ENCODE data around the gene ZNF692.
"Not testable (repeated sequence)": the region's sequence is repeated elsewhere in the genome, so short reads cannot be mapped to it uniquely, and the experiment has no call there.

The ZNF692 gene

GRCh38 chr1:248847956-248848561, 10.8 kb downstream of the ZNF692 start:
- no peak for DNase-seq

DNA sequence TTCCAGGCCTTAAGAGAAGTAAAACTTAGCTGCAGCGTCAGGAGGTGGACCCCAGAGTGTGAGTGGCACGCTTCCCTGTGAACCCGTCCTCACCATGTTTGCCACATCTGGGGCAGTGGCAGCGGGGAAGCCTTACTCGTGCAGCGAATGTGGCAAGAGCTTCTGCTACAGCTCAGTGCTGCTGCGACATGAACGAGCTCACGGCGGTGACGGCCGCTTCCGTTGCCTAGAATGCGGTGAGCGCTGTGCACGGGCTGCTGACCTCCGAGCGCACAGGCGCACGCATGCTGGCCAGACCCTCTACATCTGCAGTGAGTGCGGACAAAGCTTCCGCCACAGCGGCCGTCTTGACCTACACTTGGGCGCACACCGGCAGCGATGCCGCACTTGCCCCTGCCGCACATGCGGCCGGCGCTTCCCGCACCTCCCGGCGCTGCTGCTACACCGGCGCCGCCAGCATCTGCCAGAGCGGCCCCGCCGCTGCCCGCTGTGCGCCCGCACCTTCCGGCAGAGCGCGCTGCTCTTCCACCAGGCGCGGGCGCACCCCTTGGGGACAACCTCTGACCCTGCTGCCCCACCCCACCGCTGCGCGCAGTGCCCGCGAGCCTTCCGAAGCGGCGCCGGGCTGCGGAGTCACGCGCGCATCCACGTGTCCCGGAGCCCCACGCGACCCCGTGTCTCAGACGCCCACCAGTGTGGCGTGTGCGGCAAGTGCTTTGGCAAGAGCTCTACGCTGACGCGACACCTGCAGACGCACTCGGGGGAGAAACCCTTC, 11.5 kb downstream of the ZNF692 start:
- DNase-seq = no peak

- no peak for DNase-seq
Measured at GRCh38 chr1:248844526-248844925, 14.4 kb downstream of the ZNF692 start.

DNA sequence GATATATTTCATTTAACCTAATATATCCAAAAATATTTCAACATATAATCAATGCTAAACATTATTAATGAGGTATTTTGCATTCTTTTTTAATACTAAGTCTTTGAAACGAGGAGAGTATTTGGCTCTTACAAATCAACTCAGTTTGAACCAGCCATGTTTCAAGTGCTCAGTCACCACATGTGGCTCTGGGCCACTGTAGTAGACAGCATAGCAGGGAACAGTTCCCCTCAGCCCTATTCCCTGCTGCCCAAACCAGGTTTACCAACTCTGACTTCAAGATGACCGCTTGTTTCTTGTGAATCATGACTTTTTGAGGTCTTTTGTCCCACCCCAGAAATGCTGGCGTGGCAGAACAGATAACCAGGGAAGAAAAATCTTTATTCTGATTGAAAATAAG, 15.2 kb downstream of the ZNF692 start:
- DNase-seq = no peak

DNA sequence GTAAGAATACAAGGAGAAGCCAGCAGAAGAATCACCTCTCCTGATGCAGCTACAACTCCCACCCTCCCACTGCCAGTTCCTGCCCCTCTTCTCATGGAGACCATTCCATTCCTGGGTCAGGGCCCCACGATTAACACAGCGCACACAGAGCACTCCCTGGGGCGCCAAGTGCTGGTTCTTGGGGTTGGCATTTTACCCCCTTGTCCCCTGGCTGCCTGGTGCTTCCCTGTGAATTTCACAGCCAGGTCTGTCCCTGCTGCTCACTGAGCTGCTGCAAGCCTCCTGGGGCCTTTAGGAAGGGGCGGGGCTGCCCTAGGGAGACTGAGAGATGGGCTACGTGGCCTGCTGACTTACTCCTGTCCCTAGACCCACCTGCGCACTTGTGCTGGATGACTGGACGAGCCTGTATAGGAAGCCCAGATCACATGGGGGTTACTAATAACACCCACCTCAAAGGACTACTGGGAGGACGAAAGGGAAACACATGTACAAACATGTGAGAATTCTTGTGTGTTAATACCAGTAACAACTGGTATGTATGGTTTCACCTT, 16.0 kb downstream of the ZNF692 start:
- no peak for DNase-seq

DNA sequence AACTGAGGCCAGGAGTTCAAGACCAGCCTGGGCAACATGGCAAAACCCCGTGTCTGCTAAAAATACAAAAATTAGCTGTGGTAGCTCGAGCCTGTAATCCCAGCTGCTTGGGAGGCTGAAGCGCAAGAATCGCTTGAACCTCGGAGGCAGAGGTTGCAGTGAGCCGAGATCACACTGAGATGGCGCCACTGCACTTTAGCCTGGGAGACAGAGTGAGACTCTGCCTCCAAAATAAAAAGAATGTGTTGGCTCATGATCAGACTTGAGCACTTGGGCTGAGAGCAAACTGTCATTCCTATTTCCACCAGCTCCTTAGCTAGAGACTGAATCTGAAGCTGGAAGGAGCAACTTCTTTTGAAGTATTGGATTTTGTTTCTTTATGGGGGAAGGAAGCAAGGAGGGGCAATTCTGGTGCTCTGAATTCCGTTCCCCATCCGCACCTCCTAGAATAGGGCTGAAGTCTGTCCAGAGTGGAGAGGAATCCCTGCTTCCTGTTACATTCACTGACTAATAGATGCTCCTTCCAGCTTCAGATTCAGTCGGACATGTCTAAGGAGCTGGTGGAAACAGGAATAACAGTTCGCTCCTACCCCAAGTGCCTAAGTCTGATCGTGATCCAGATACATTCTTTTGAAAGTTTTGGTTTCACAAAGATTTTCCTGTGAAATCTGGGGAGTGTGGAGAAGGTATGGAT, 17.0 kb downstream of the ZNF692 start:
- DNase-seq = peak; percentile 34

DNA sequence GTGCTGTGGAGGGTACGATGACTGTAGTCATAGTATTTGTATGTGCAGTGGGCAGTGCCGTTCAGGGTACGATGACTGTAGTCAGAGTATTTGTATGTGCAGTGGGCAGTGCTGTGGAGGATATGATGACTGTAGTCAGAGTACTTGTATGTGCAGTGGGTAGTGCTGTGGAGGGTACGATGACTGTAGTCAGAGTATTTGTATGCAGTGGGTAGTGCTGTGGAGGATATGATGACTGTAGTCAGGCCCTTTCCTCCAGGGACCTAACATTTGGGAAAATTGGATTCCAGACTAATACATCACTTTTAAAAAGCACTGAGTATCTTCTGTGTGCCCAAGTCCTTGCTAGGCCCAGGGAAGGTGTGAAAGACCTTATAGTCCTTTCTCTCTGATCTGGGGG, 17.9 kb downstream of the ZNF692 start:
- no peak for DNase-seq

GRCh38 chr1:248839168-248839555, 19.7 kb downstream of the ZNF692 start:
- DNase-seq = no peak

DNA sequence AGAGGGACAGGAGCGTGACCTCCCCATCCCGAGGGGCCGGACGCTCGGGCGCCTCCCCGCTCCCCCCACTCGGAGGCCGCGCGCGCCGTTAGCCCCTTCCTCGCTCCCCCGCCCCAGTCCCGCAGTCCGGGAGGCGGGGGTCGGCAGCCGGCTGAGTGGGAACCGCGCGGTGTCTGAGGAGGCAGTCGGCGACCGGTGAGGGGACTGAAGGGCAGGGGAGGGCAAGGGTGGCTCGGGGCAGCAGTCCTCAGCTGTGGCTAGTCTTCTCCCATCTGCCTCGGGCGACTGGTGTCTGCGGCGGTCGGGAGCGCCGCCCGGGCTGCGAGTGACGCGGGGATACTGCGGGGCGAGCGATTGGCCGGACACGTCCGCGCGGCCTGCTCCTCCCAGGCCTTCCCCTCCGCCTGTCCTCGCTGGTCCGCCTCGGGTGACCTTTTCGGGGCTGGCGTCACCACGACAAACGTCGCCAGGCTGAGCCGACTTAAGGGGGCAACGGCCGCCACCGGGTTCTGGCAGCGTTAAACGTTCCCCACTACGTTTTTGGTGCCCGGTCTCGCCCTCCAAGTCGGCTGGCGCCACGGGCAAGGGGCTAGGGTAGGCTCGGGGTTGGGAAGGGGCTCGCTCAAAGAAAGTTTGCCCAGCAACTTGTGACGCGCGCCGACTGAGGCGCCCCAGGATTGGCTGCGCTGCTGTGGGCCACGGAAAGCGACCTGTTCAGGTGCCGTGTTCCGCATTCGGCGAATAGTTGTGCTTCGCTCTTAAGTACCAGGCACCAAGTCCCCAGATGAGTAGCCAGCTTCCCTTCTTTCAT, 20.3 kb downstream of the ZNF692 start:
- DNase-seq = peak; percentile 85

GRCh38 chr1:248837781-248838356, 21.0 kb downstream of the ZNF692 start, which contains the start of gene ZNF672:
Gene ZNF672 (plus strand): TSS chr1:248838224. CDS start chr1:248847275, 9,051 bp downstream.
- peak; percentile 95 for DNase-seq

GRCh38 chr1:248837045-248837780, 21.7 kb downstream of the ZNF692 start:
- DNase-seq = no peak

DNA sequence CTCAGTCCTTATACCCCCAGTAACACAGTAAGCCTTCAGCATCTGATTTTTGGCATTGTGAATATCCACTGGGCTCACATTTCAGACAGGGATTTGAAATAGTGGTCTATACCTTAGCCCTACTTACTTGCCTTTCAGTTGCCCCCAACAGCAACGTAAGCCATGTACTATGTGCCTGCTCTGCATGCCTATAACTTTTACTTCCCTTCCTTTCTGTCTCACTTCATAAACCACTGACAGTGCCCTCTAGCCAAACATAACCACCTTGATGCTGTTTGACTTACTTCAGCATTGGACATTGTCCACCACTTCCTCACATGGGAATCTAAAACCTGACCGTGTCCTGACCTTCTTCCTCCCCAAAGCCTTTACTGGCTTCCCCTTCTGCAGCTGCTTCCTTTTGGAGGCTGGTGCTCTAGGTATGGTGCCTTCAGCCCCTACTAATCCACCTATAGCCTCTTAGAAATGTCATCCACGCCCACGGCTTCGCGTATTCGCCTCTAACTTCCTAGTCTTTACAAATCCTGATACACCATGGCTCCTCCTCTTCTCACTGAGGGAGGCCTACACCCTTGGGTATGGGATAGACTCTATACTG, 24.4 kb downstream of the ZNF692 start:
- no peak for DNase-seq

DNA sequence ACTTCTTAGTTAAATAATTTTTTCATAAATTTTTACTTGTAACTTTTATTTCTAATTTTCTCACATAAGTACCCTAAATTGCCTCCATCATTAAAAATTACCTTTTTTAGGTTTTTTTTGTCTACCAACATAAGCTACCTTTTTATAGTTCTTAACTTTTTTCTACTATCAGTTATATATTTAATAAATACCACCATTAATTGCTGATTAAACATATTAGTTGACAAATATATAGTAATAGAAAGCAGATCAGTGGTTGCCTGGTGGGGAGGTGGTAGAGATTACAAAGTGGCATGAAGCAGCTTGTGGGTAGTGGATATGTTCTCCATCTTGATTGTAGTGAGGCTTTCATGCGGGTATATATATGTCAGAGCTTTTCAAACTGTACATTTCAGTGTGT, 27.0 kb downstream of the ZNF692 start:
- no peak for DNase-seq

- DNase-seq = not testable (repeated sequence)
Measured at GRCh38 chr1:248830718-248831017, 28.2 kb downstream of the ZNF692 start.

DNA sequence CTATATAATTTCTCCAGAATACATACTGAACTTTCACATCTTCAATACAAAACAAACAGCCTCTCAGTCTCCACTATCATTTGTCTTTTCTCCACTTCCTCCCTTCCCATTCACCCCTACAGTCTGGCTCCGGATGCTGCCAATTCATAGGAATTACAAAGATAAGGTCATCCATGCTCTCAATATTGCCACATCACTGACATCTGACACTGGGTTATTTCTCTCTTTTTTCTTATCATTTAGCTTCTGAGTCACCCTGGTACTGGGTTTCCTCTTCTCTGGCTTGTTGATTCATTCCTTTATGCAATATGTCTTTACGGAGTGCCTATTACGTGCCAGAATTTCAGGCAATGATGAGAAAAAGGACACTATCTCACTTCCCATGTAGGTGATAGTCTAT, 30.0 kb downstream of the ZNF692 start:
- no peak for DNase-seq

- DNase-seq = peak; percentile 86
Measured at GRCh38 chr1:248825909-248826760, 32.8 kb downstream of the ZNF692 start, which contains the start of gene SH3BP5L. Gene SH3BP5L (minus strand): TSS chr1:248825915. CDS start chr1:248824935, 980 bp downstream.

DNA sequence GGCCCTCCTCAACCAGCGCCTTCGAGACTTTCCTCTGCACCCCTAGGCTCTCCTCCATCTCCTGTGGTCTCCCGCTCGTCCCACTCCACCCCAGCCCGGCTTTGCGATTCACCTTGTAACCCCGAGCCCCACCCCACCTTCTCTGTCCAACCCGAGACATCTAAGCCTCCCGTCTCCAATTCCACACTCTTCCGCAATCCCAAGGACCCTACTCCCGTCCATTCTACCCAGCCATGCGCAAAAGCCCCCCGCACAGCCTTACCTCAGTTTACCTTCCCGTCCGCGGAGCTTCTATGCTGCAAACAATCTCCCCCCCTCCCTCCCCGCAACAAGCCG, 33.3 kb downstream of the ZNF692 start:
- no peak for DNase-seq

DNA sequence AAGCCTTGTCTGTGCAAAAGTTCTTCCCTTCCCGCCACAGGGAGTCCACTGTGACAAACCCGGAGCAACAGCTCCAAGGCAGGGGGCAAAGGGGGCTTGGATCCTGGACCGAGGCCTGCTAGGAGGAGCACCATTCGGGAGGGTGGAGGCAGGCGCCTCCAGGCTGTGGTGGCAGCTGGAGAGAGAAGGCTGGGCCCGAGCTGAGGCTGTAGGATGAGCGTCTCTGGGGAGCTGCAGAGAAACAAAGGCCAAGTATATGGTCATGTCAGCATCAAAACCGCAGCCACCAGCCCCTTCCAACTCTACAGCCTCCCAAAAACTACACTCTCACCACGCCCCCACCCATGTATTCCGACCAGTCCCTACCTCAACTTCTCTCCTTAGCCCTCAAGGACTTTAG, 33.7 kb downstream of the ZNF692 start:
- DNase-seq = no peak

- DNase-seq = no peak
Measured at GRCh38 chr1:248824701-248825100, 34.2 kb downstream of the ZNF692 start.

- no peak for DNase-seq
Measured at GRCh38 chr1:248824301-248824700, 34.6 kb downstream of the ZNF692 start.
